OCI-LY7 (cell line): ENCODE data around the gene EFCAB11.

ENCODE experiments used
- EZH2phosphoT487 ChIP-seq: fragments of 200-600 bp; sonication (generic); IDR thresholded peaks from 2 replicates; pipeline ENCODE4 v1.6.1; 2018; ENCODE audit warnings: low read depth, borderline replicate concordance, mild to moderate bottlenecking, mixed run types, antibody characterized with exemption, low read length, moderate library complexity, mixed read lengths
- TF ChIP-seq, protein P1 (sequence below): fragments of 200-600 bp; sonication (generic); conservative IDR thresholded peaks from 2 replicates; pipeline ENCODE4 v1.5.1; 2014; ENCODE audit warnings: mild to moderate bottlenecking, antibody characterized with exemption, low read length, moderate library complexity, mixed read lengths

DNA sequence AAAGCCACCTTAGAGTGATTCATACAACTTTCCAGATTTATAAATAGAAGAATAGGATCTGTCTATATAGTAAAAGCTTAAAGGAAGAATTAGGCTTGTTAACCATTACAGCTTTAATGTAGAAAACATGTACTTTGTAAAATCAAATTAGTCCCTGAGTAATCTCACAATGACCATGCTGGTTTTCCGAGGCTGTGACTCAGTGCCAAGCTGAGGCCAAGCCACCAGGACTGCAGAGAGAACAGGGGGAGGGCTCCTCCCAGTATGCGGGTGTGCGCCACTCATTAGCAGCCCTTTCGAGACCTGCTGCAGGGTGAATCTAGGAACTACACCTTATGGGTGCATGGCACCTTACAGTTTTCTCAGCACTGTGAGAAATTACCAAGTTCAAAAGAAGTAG lies 167.0 kb downstream of the EFCAB11 start:
- TF ChIP-seq, protein P1, sequence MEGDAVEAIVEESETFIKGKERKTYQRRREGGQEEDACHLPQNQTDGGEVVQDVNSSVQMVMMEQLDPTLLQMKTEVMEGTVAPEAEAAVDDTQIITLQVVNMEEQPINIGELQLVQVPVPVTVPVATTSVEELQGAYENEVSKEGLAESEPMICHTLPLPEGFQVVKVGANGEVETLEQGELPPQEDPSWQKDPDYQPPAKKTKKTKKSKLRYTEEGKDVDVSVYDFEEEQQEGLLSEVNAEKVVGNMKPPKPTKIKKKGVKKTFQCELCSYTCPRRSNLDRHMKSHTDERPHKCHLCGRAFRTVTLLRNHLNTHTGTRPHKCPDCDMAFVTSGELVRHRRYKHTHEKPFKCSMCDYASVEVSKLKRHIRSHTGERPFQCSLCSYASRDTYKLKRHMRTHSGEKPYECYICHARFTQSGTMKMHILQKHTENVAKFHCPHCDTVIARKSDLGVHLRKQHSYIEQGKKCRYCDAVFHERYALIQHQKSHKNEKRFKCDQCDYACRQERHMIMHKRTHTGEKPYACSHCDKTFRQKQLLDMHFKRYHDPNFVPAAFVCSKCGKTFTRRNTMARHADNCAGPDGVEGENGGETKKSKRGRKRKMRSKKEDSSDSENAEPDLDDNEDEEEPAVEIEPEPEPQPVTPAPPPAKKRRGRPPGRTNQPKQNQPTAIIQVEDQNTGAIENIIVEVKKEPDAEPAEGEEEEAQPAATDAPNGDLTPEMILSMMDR, result no peak
- TF ChIP-seq EZH2phosphoT487, result no peak
